Ureter (tissue), 1 donor: ENCODE measurements around the gene TMCO4. TPM values are rescaled to one million over a fixed set of nuclear protein-coding genes. Genes with fewer than 3 reads are reported as not detected.

Experiments
- DNase-seq: peaks from one replicate; pipeline ENCODE4 v3.0.0-alpha.2; 2020; ENCODE audit warnings: low spot score
- total RNA-seq: library from RNA; stranded (reverse); gene quantifications from one replicate; pipeline ENCODE4 v1.2.4, GENCODE V29; 2023
- donor health status: DM: yes; HTN: yes; CAD: no.

TMCO4 gene
- total RNA-seq, 1 donor from 2014 or later, result 60.8 TPM

- DNase-seq, result no peak
These were observed 142.8 kb downstream of the TMCO4 start for GRCh38 chr1:19656780-19657466.

GRCh38 chr1:19656134-19656779, 143.5 kb downstream of the TMCO4 start:
- DNase-seq, result no peak

- no peak for DNase-seq
These were observed 144.0 kb downstream of the TMCO4 start for GRCh38 chr1:19655718-19656080.

GRCh38 chr1:19654886-19655717, 144.6 kb downstream of the TMCO4 start:
- DNase-seq, result no peak

GRCh38 chr1:19654386-19654785, 145.3 kb downstream of the TMCO4 start:
- DNase-seq, result no peak

- DNase-seq, result no peak
These were observed 148.5 kb downstream of the TMCO4 start for GRCh38 chr1:19651141-19651737.

- DNase-seq, result no peak
These were observed 149.1 kb downstream of the TMCO4 start for GRCh38 chr1:19650416-19651140.

GRCh38 chr1:19648689-19649088, 151.0 kb downstream of the TMCO4 start:
- DNase-seq, result no peak

- no peak for DNase-seq
These were observed 151.5 kb downstream of the TMCO4 start for GRCh38 chr1:19648239-19648638.

- DNase-seq, result no peak
These were observed 152.1 kb downstream of the TMCO4 start for GRCh38 chr1:19647643-19648042.

- peak; percentile 77 for DNase-seq
These were observed 153.1 kb downstream of the TMCO4 start for GRCh38 chr1:19646377-19647319.

- no peak for DNase-seq
These were observed 154.1 kb downstream of the TMCO4 start for GRCh38 chr1:19645411-19646251.

GRCh38 chr1:19644681-19645410, 154.9 kb downstream of the TMCO4 start:
- DNase-seq, result no peak

GRCh38 chr1:19644395-19644680, 155.4 kb downstream of the TMCO4 start:
- no peak for DNase-seq

GRCh38 chr1:19643602-19644394, 155.9 kb downstream of the TMCO4 start, which contains the start of gene NBL1:
Gene NBL1 (plus strand): TSS chr1:19644311. CDS start chr1:19655031, 10,720 bp downstream.
- DNase-seq, result peak; percentile 77

GRCh38 chr1:19643121-19643520, 156.6 kb downstream of the TMCO4 start:
- peak; percentile 69 for DNase-seq

GRCh38 chr1:19640363-19641316, 159.1 kb downstream of the TMCO4 start:
- DNase-seq, result no peak
